GM19463 (cell line): ENCODE results near the gene SETDB1.
A peak's percentile ranks its signal among the peaks of the same experiment; 100 is the strongest.
"Not testable (repeated sequence)": the region's sequence is repeated elsewhere in the genome, so short reads cannot be mapped to it uniquely, and the experiment has no call there.

Experiments
- ATAC-seq: cut with Tn5 transposase; IDR thresholded peaks from one replicate; pipeline ENCODE4 v1.9.1; 2021; ENCODE audit warnings: mild to moderate bottlenecking, moderate library complexity; ENCODE audit not compliant: unreplicated experiment

Gene SETDB1

DNA sequence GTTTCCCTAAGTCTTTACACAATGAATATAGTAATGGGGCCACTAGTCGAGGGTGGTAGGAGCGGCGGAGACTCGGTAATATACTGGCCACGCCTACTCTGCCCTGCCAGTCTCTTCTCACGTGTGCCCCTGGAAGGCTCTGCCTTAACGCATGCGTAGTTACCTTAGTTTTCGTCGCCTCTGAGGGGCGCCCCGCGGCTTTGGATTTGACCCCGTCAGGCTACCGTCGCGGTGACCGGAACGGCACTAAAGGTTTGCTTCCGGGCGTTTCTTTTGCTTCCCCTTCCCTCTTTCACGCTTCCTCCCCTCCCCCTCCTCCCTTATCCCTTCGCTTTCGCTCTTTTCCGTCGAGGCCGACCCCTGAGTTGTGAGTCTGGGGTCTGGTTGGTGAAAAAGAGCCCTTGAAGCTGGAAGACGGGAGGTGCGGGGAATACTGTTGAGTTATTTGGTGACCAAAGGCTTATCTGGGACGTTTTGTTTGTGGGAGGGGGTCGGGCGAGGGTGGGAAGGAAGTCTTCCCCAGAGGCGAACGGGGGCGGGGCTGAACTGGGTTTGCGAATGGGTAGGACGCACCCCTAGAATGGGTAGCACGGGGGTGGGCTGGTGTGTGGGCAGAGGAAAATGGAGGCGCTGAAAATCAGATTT, at the start of gene SETDB1:
Gene SETDB1 (plus strand): TSS at position 267 of the 645 bp plus-strand sequence. CDS start 1,352 bp downstream, outside the sequence.
- peak; percentile 78 for ATAC-seq

DNA sequence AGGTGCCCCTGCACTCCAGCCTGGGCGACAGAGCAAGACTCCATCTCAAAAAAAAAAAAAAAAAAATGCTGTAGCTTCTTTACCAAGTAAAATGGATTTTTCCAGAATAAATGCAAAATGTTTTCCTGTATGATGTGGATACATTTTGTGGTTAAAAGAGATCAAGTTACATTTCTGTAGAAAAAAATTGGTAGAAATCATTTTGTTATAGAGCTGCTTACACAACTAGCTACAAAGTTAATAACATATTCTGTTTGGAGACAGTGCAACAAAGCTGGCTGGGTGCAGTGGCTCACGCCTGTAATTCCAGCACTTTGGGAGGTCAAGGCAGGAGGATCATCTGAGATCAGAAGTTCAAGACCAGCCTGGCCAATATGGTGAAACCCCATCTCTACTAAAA, 47.2 kb upstream of the SETDB1 start:
- ATAC-seq, result not testable (repeated sequence)

DNA sequence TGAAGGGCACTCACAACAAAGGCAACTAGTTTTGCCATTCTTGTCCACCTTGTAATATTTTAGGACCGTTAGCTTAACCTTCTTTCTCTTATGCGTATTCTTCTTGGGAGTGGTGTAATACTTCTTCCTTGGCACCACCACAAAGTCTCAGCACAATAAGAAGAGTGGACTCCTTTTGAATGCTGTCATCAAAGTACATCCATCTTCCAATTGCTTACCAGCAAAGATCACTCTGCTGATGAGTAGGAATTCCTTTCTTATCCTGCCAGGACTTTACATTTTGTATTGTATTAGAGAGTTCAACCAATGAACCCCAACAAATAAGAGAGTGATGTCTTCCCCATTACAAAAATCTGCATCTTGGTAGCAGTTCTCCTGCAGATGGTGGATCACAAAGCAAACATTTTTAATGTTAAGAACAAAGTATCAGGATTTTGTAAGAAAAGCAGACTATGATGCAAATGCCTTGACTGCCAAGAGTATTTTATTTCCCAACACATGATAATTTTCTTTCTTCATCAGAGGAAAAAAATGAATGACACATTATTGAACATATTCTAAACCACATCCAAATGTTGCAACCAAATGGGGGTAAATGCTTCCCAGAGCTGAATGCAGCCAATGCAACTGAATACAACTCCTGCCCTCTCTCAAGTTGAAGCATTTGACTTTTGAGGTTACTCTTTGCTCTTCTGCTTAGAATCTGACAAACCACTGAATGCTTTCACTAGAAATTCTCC, 44.7 kb upstream of the SETDB1 start:
- no peak for ATAC-seq

DNA sequence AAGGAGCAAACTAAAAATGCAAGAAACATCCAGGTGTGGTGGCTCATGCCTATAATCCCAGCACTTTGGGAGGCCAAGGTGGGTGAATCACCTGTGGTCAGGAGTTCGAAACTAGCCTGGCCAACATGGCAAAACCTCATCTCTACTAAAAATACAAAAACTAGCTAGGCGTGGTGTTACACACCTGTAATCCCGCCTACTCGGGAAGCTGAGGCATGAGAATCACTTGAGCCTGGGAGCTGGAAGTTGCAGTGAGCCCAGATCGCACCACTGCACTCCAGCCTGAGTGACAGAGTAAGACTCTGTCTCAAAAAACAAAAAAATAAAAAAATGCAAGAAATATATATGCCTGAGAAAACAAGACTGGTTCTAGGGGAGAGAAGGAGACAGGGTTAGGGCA, 43.0 kb upstream of the SETDB1 start:
- ATAC-seq, result not testable (repeated sequence)

DNA sequence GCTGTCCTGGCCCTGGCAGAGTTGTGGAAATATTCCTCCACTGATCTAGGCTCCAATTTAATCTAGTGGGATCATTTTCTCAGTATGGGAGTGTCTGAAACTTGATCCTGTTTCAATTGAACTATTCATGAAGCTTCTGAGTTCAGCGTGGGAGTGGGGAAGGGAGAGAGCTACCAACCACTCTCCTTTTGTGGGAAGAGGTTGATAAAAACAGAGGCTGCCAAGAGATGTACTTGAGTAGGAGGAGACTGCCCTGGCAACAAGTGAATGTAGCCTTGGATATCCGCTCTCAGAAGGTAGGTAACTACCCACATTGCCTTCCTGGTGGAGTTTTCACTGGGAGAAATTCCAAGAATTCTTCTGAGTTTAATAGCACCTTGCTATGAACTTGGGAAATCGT, 39.1 kb upstream of the SETDB1 start, which contains the start of gene CTXND2:
Gene CTXND2 (plus strand): TSS at position 119 of the 400 bp plus-strand sequence. CDS start 25,179 bp downstream, outside the sequence.
- ATAC-seq, result no peak

DNA sequence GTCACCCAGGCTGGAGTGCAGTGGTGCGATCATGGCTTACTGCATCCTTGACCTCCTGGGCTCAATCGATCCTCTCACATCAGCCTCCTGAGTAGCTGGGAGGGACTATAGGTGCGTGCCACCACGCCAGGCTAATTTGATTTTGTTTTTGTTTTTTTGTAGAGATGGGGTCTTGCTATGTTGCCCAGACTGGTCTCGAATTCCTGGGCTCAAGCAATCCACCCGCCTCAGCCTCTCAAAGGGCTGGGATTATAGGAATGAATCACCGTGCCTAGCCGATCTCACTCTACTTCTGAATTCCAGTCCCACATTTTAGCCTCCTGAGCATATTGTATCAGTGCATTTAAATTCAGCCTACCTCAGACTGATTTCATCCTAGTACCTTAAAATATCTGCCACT, 37.4 kb upstream of the SETDB1 start:
- no peak for ATAC-seq

DNA sequence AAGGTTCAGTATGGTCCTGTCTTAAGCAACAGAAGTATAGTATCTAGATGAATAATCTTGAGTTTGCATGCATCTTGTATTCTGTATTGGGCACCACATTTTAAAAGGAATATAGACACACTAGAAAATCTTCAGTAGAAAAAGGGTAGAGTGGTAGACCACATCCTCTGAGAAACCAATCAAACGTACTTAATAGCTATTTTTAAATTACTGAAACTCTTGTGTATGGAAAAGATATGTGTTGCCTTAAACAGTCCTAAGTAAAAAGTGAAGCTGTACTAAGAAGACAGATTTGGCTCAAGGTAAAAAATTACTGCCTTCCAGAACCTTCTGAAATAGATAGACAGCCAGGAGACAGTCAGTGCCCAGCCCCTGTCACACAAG, 36.1 kb upstream of the SETDB1 start:
- ATAC-seq, result no peak

DNA sequence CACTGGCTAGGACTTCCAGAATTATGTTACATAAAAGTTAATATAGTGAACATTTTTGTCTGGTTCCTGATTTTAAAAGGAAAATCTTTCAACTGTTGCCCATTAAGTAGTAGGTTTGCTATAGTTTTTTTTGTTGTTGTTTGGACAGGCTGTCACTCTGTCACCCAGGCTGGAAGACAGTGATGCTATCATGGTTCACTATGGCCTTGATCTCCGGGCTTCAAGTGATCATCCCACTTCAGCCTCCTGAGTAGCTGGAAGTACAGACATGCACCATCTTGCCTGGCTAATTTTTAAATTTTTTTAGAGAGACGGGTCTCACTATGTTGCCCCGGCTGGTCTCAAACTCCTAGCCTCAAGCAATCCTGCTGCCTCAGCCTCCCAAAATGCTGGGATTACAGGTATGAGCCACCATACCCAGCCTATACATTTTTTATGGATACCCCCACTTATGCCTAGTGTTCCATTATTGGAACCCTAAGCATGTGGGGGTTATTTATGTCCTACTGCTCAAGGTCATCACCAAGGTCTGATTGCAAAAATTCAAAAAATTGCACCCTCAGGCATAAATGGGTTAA, 32.7 kb upstream of the SETDB1 start:
- ATAC-seq, result no peak

DNA sequence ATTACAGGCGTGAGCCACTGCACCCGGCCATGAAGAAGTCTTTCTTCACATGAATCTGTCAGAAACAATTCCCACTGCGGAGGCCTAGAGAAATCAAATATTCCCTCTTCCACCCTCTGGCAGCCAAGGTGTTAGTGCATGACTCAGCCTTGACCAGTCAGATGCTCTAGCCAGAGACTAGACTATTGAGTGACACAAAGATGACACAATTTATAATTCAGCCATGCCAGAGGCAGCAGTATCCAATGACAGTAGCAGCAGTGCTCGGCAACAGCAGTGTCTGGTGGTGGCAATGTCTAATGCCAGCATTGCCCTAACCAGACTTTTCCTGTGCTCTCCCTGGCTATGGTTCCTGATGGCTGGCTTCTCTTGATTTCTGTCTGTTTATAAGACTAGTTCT, 30.5 kb upstream of the SETDB1 start:
- no peak for ATAC-seq

DNA sequence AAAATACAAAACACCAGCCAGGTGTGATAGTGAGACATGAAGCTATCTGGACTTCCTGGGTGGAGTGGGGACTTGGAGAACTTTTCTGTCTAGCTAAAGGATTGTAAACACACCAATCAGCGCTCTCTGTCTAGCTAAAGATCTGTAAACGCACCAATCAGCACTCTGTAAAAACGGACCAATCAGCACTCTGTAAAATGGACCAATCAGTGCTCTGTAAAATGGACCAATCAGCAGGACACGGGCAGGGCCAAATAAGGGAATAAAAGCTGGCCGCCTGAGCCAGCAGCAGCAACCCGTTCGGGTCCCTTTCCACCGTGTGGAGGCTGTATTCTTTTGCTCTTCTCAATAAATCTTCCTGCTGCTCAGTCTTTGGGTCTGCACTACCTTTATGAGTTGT, 26.4 kb upstream of the SETDB1 start:
- not testable (repeated sequence) for ATAC-seq

DNA sequence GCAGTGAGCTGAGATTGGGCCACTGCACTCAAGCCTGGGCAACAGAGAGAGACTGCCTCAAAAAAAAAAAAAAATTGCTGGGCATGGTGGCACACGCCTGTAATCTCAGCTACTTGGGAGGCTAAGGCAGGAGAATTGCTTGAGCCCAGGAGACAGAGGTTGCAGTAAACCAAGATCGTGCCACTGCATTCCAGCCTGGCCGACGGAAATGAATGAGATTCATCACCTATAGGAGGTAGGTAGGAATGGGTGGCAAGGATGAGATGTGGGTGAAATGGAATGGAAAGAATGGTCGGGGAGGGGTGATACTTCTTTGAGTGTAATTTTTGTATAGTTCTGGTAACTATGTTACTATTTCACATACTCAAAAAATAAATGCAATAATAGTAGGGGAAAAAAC, 23.8 kb upstream of the SETDB1 start:
- no peak for ATAC-seq

DNA sequence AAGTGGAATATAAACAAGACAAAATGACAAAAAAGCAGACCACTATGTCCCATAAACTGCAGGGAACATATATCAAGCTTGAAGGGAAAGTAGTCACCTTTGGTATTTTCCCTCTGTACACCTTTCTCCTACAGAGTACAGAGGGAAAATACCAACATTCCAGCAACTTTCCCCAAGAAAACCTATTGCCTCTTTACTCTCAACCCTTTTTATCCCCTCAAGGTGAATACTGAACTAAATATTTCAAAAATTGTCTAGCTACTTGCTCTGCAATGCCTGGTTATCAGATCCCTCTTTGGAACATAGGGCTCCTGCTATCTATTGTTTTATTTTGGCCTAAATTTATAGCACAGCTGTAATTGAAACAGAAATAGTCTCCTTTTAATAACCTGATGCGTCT, 23.4 kb upstream of the SETDB1 start:
- no peak for ATAC-seq

DNA sequence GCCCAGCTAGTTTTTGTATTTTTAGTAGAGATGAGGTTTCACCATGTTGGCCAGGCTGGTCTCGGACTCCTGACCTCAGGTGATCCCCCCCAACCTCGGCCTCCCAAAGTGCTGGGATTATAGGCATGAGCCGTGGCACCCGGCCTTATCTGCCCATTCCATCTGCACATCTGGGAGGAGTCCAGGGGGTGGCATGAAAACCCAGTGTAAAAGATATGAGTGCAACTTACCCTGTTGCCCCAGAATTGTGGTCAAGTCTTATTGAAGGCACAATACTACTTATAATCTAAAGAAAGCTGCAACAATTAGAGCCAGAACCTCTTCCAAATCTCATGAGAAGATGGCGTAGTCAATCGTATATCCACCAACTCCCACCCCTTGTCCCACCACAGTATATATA, 20.9 kb upstream of the SETDB1 start:
- ATAC-seq, result no peak

DNA sequence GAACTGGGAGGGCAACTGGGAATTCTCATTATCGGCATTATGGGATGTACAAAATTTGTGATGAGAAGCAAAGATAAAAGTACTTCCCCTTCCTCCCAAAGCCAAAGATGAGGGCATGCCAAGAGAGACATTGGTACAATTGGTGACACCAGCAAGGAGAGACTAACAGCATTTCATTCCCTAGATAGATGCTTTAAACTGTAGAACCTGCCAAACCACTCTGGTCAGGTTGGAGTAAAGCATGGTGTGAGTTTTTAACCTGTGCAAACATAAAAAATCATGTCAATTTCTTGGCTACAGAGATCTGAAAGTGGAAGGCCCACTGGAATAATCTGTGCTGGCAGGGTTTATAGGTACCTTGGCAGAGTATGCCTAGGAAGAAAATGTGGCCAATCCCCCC, 19.8 kb upstream of the SETDB1 start:
- ATAC-seq, result no peak

DNA sequence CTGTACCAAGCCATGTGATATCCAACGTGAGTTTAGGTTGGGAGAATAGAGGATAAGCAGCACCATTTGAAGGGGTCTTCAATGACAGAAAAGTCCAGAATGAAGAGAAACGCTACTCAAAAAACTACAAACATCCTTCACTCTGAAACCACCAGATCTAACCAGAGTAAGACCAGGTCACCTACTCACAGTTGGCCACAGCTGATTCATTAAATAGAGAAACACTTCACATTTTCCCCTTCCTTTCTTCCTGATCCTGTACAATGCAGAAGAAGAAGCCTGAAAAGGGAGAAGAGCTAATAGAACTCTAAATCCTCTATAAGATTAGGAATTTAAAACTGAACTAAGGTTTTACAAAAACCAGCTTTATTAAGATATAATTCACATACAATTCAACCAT, 19.4 kb upstream of the SETDB1 start:
- no peak for ATAC-seq

DNA sequence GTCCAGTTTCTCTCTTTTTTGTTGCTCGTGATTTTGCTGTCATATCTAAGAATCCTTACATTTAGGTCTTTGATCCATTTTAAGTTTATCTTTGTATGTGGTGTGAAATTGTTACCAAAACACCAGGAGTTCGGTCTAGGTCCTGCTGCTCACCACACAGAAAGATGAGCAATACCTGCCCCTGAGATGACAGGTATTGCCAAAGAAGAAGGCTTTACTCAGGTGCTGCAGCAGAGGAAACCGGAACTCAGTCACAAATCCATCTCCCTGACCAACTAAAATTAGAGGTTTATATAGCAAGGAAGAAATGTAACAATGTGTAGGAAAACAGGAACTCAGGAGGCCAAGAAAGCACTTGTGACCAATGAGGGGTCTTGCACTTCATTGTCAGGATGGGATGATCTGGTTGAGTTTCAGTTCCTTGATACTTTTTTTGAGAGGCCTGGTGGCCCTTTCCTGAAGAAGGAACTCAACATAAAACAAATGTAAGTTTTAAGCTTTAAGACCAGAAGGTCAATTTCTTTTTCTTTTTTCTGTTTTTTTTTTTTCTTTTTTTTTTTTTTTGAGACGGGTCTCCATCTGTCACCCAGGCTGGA, 16.5 kb upstream of the SETDB1 start:
- ATAC-seq, result no peak

DNA sequence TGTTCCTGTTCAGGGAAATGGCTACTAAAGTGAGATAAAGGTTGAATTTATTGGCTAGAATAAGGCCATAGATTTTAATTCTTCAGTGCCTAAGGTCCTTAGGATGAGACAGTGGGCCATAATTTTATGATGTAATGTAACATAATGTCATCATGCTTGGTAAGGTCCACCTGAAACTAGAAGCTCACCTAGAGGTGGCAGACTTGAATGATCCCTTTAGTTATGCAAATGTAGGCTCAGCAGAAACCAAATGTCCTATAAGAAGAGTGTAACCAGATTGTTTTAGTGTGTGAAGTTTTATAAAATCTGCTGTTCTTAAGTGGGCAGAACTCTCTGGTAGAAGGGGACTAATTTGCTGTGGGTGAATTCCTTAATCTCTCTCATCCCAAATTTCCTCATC, 13.5 kb upstream of the SETDB1 start:
- no peak for ATAC-seq

DNA sequence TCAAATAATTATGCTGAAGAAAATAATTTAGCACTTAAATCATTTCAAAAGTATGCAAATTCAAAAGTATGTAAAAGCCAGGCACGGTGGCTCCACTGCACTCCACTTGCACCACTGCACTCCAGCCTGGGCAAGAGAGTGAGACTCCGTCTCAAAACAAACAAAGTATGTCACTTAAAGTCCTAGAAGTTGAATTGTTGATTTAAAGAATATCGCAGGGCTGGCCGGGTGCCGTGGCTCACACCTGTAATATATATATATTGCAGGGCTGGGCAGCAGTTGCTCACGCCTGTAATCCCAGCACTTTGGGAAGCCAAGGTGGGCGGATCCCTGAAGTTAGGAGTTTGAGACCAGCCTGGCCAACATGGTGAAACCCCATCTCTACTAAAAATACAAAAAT, 8.8 kb upstream of the SETDB1 start:
- ATAC-seq, result no peak

DNA sequence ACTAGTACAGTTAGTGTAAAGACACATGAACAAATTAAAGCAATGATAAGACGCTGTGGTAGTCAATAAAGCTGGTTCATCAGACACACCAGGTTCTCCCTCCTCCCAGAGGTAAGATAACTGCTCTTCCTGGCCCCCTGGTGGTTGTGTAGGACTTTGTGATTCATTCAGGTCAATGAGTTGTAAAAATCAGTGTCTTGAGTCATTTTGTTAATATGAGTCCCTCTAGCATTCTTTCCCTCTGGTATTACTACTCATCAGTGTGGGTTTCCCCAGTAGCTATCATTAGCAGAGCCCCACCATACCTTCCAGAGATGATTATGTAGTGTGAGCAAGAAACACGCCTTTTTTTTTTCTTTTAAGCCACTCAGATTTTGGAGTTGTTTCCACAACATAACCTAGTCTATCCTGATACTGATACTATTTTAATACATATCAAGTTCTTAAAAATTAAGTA, 3.6 kb upstream of the SETDB1 start:
- peak; percentile 64 for ATAC-seq

DNA sequence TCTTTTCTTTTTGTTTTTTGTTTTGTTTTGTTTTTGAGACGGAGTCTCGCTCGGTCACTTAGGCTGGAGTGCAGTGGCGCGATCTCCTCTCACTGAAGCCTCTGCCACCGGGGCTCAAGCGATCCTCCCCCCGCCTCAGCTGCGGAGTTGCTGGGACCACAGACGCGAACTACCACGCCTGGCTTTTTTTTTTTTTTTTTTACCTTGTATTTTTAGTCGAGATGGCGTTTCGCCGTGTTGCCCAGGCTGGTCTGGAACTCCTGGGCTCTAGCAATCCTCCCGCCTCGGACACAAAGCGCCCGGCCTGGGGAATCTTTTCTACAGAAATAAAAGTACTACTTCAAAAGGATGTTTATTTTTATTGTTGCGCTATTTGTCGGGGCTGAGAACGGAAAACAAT, 1.1 kb upstream of the SETDB1 start:
- no peak for ATAC-seq

DNA sequence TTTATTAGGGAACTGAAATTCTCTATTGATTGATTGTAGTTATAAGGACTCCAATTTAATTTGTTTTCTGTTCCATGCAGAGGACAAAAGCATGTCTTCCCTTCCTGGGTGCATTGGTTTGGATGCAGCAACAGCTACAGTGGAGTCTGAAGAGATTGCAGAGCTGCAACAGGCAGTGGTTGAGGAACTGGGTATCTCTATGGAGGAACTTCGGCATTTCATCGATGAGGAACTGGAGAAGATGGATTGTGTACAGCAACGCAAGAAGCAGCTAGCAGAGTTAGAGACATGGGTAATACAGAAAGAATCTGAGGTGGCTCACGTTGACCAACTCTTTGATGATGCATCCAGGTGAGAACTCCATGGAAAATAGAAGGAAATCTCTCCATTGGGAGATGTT, 1.5 kb downstream of the SETDB1 start:
- no peak for ATAC-seq

DNA sequence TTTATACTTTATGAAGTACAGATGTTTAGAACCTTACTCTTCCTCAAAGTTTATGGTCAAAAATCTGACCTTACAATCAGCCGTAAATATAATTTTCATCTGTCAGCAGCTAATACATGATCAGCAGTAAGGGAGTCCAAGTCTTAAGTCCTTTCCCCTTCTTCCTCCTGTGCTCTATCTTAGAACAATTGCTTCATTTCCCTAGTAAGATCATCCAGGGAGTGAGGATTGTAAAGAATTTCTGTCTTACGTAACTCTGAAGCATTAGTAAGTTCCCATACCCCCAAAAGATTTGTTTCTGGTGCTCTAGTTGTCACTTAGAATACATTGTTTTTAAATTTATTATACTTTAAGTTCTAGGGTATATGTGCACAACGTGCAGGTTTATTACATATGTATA, 2.1 kb downstream of the SETDB1 start:
- ATAC-seq, result no peak
